GM23338 (cell line): ENCODE results near the gene CHST11. TPM values are rescaled to one million over a fixed set of nuclear protein-coding genes. Genes with fewer than 3 reads are reported as not detected.

Source experiments
- ATAC-seq: fragments of 200-7000 bp; cut with Tn5 transposase; 3 replicates; pipeline ENCODE4 v1.9.1; 2020
- DNase-seq: peaks from one replicate; pipeline ENCODE4 v3.0.0-alpha.2; 2015; ENCODE audit warnings: low spot score
- H2AFZ ChIP-seq: fragments of 200-600 bp; sonication (generic); 2 replicates; pipeline ENCODE4 v1.8.0; 2016; ENCODE audit warnings: antibody characterized with exemption, mild to moderate bottlenecking, moderate library complexity
- H3F3A ChIP-seq: fragments of 200-600 bp; sonication (generic); replicated peaks from 2 replicates; pipeline ENCODE4 v1.8.0; 2017; ENCODE audit warnings: antibody characterized with exemption, mixed run types, low read depth
- H3K27ac ChIP-seq: fragments of 200-600 bp; sonication (generic); 2 replicates; pipeline ENCODE4 v1.6.1; 2016; ENCODE audit warnings: low read depth
- H3K27me3 ChIP-seq: fragments of 200-600 bp; sonication (generic); 2 replicates; pipeline ENCODE4 v1.8.0; 2016; ENCODE audit warnings: mild to moderate bottlenecking, mixed run types, moderate library complexity; ENCODE audit not compliant: insufficient read depth
- H3K36me3 ChIP-seq: fragments of 200-600 bp; sonication (generic); 2 replicates; pipeline ENCODE4 v1.8.0; 2016; ENCODE audit warnings: mild to moderate bottlenecking; ENCODE audit not compliant: insufficient read depth
- H3K4me1 ChIP-seq: fragments of 200-600 bp; sonication (generic); 2 replicates; pipeline ENCODE4 v1.8.0; 2016; ENCODE audit warnings: mild to moderate bottlenecking, moderate library complexity; ENCODE audit not compliant: insufficient read depth
- H3K4me2 ChIP-seq: fragments of 200-600 bp; sonication (generic); 2 replicates; pipeline ENCODE4 v1.7.1; 2017; ENCODE audit warnings: mixed run types
- H3K4me3 ChIP-seq: fragments of 200-600 bp; sonication (generic); 2 replicates; pipeline ENCODE4 v1.6.1; 2016; ENCODE audit warnings: mixed run types
- H3K79me2 ChIP-seq: fragments of 200-600 bp; sonication (generic); replicated peaks from 2 replicates; pipeline ENCODE4 v1.8.0; 2017; ENCODE audit warnings: mild to moderate bottlenecking; ENCODE audit not compliant: insufficient read depth
- H3K9me2 ChIP-seq: fragments of 200-600 bp; sonication (generic); 2 replicates; pipeline ENCODE4 v1.8.0; 2017; ENCODE audit not compliant: insufficient read depth
- H4K20me1 ChIP-seq: fragments of 200-600 bp; sonication (generic); replicated peaks from 2 replicates; pipeline ENCODE4 v1.8.0; 2017; ENCODE audit warnings: mild to moderate bottlenecking; ENCODE audit not compliant: insufficient read depth
- H3K27ac Mint-ChIP-seq: 2 replicates; pipeline ENCODE4 v1.8.0; 2020; ENCODE audit warnings: inconsistent platforms, mild to moderate bottlenecking, moderate library complexity, mixed read lengths
- H3K27me3 Mint-ChIP-seq: 3 replicates; pipeline ENCODE4 v1.8.0; 2022; ENCODE audit warnings: low read depth, mild to moderate bottlenecking, moderate library complexity, mixed read lengths, inconsistent platforms; ENCODE audit not compliant: insufficient read depth, poor library complexity
- H3K36me3 Mint-ChIP-seq: 3 replicates; pipeline ENCODE4 v1.8.0; 2021; ENCODE audit warnings: low read depth, mild to moderate bottlenecking, inconsistent platforms, moderate library complexity, mixed read lengths
- H3K4me1 Mint-ChIP-seq: 3 replicates; pipeline ENCODE4 v1.8.0; 2020; ENCODE audit warnings: mild to moderate bottlenecking, inconsistent platforms, mixed read lengths
- H3K4me3 Mint-ChIP-seq: 3 replicates; pipeline ENCODE4 v1.8.0; 2021; ENCODE audit warnings: moderate library complexity, mild to moderate bottlenecking, inconsistent platforms, mixed read lengths
- H3K9me3 Mint-ChIP-seq: 3 replicates; pipeline ENCODE4 v1.8.0; 2020; ENCODE audit warnings: moderate library complexity, mild to moderate bottlenecking, inconsistent platforms, mixed read lengths
- CREB1 ChIP-seq: fragments of 250-450 bp; sonication (Bioruptor Pico); IDR thresholded peaks from 2 replicates; pipeline ENCODE4 v1.5.0; 2020; ENCODE audit warnings: low read depth, mild to moderate bottlenecking, moderate library complexity
- EZH2 ChIP-seq: fragments of 200-600 bp; sonication (generic); IDR thresholded peaks from one replicate; pipeline ENCODE4 v1.8.0; 2017; ENCODE audit warnings: antibody characterized with exemption, mild to moderate bottlenecking, low read depth; ENCODE audit not compliant: unreplicated experiment
- EZH2phosphoT487 ChIP-seq: fragments of 200-600 bp; sonication (generic); IDR thresholded peaks from one replicate; pipeline ENCODE4 v1.8.1; 2018; ENCODE audit warnings: antibody characterized with exemption; ENCODE audit not compliant: unreplicated experiment
- JUNB ChIP-seq: IDR thresholded peaks from one replicate; pipeline ENCODE4 v1.6.1; 2016; ENCODE audit warnings: antibody characterized with exemption; ENCODE audit not compliant: unreplicated experiment
- NANOG ChIP-seq: IDR thresholded peaks from 2 replicates; pipeline ENCODE4 v1.6.1; 2016; ENCODE audit warnings: antibody characterized with exemption, borderline replicate concordance
- POLR2AphosphoS5 ChIP-seq: IDR thresholded peaks from 2 replicates; pipeline ENCODE4 v1.6.1; 2016; ENCODE audit warnings: antibody characterized with exemption, low read depth
- STAT1 ChIP-seq: IDR thresholded peaks from one replicate; pipeline ENCODE4 v1.6.1; 2016; ENCODE audit warnings: antibody characterized with exemption; ENCODE audit not compliant: unreplicated experiment
- ZNF114 ChIP-seq: fragments of 250-450 bp; sonication (Bioruptor Pico); IDR thresholded peaks from 2 replicates; pipeline ENCODE4 v1.5.0; 2020; ENCODE audit warnings: mild to moderate bottlenecking, moderate library complexity
- ZNF331 ChIP-seq: fragments of 250-450 bp; sonication (Bioruptor Pico); IDR thresholded peaks from 2 replicates; pipeline ENCODE4 v1.5.0; 2020; ENCODE audit warnings: low read depth, mild to moderate bottlenecking, moderate library complexity
- polyA plus RNA-seq: library from polyadenylated mRNA; unstranded; fragments of >200 nt; fragmentation: Nextera tagmentation; extraction: Ambion mirVana; gene quantifications from 2 replicates; pipeline ENCODE4 v1.2.1, GENCODE V29; 2016
- total RNA-seq: library from RNA; depleted of rRNA; stranded (reverse); fragments of >200 nt; shearing (Covaris generic); gene quantifications from 2 replicates; pipeline ENCODE4 v1.2.3, GENCODE V29; 2014
- TF ChIP-seq, protein P1 (sequence below), 2 experiments: fragments of 200-600 bp in 1 of 2; sonication (generic) in 1 of 2; conservative IDR thresholded peaks; 2 replicates each; pipeline versions ENCODE4 v1.5.1 to v1.6.1; 2016 to 2017; ENCODE audit warnings: antibody characterized with exemption in 2 of 2, low read depth in 2 of 2, mild to moderate bottlenecking in 2 of 2, moderate library complexity in 1 of 2
- TF ChIP-seq, protein P2 (sequence below): IDR thresholded peaks from one replicate; pipeline ENCODE4 v1.6.1; 2018; ENCODE audit warnings: antibody characterized with exemption; ENCODE audit not compliant: unreplicated experiment
- TF ChIP-seq, protein P3 (sequence below): fragments of 250-450 bp; sonication (Bioruptor Pico); IDR thresholded peaks from 2 replicates; pipeline ENCODE4 v1.5.0; 2020; ENCODE audit warnings: mild to moderate bottlenecking, moderate library complexity
- TF ChIP-seq, protein P4 (sequence below): IDR thresholded peaks from 2 replicates; pipeline ENCODE4 v1.6.1; 2016; ENCODE audit warnings: antibody characterized with exemption

CHST11 gene
- total and polyA plus RNA-seq, 2 experiments from 2014 or later = 7.7 to 25.7 TPM

DNA sequence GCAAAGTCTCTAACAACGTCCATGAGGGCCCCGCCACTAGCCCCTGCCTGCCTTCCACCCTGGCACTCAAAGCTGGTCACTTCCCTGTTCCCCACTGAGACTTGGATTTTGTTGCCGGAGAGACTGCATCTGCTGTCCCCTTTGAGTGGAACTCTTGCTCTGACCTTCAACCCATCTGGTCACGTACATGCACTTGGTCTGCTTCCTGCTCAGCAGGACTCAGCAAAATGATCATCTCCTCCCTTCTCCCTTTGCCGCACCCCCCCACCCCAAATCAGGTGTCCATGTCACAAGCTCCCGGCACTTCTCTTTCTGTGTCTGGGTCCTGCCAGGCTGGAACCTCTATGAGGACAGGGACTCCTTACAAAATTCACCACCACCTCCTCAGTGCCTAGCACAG, 180.9 kb downstream of the CHST11 start:
- no peak overlapping the region for H3K4me3 Mint-ChIP-seq
- H2AFZ ChIP-seq = no peak overlapping the region
- H3K27ac Mint-ChIP-seq = no peak overlapping the region
- H4K20me1 ChIP-seq = no peaks in the 10 kb centered on the region
- TF ChIP-seq STAT1 (no peak), EZH2phosphoT487 (no peak), ZNF114 (CRISPR knock-in tag) (no peak), POLR2AphosphoS5 (no peak), JUNB (no peak), CREB1 (CRISPR knock-in tag) (no peak), NANOG (no peak), EZH2 (no peak), ZNF331 (CRISPR knock-in tag) (no peak)
- TF ChIP-seq, protein P1, sequence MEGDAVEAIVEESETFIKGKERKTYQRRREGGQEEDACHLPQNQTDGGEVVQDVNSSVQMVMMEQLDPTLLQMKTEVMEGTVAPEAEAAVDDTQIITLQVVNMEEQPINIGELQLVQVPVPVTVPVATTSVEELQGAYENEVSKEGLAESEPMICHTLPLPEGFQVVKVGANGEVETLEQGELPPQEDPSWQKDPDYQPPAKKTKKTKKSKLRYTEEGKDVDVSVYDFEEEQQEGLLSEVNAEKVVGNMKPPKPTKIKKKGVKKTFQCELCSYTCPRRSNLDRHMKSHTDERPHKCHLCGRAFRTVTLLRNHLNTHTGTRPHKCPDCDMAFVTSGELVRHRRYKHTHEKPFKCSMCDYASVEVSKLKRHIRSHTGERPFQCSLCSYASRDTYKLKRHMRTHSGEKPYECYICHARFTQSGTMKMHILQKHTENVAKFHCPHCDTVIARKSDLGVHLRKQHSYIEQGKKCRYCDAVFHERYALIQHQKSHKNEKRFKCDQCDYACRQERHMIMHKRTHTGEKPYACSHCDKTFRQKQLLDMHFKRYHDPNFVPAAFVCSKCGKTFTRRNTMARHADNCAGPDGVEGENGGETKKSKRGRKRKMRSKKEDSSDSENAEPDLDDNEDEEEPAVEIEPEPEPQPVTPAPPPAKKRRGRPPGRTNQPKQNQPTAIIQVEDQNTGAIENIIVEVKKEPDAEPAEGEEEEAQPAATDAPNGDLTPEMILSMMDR (conservative IDR thresholded peaks at IDR 0.05; ENCODE audit: low read depth in 2 of 2) = no peak
- TF ChIP-seq, protein P2, sequence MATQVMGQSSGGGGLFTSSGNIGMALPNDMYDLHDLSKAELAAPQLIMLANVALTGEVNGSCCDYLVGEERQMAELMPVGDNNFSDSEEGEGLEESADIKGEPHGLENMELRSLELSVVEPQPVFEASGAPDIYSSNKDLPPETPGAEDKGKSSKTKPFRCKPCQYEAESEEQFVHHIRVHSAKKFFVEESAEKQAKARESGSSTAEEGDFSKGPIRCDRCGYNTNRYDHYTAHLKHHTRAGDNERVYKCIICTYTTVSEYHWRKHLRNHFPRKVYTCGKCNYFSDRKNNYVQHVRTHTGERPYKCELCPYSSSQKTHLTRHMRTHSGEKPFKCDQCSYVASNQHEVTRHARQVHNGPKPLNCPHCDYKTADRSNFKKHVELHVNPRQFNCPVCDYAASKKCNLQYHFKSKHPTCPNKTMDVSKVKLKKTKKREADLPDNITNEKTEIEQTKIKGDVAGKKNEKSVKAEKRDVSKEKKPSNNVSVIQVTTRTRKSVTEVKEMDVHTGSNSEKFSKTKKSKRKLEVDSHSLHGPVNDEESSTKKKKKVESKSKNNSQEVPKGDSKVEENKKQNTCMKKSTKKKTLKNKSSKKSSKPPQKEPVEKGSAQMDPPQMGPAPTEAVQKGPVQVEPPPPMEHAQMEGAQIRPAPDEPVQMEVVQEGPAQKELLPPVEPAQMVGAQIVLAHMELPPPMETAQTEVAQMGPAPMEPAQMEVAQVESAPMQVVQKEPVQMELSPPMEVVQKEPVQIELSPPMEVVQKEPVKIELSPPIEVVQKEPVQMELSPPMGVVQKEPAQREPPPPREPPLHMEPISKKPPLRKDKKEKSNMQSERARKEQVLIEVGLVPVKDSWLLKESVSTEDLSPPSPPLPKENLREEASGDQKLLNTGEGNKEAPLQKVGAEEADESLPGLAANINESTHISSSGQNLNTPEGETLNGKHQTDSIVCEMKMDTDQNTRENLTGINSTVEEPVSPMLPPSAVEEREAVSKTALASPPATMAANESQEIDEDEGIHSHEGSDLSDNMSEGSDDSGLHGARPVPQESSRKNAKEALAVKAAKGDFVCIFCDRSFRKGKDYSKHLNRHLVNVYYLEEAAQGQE = no peak
- TF ChIP-seq, protein P3, sequence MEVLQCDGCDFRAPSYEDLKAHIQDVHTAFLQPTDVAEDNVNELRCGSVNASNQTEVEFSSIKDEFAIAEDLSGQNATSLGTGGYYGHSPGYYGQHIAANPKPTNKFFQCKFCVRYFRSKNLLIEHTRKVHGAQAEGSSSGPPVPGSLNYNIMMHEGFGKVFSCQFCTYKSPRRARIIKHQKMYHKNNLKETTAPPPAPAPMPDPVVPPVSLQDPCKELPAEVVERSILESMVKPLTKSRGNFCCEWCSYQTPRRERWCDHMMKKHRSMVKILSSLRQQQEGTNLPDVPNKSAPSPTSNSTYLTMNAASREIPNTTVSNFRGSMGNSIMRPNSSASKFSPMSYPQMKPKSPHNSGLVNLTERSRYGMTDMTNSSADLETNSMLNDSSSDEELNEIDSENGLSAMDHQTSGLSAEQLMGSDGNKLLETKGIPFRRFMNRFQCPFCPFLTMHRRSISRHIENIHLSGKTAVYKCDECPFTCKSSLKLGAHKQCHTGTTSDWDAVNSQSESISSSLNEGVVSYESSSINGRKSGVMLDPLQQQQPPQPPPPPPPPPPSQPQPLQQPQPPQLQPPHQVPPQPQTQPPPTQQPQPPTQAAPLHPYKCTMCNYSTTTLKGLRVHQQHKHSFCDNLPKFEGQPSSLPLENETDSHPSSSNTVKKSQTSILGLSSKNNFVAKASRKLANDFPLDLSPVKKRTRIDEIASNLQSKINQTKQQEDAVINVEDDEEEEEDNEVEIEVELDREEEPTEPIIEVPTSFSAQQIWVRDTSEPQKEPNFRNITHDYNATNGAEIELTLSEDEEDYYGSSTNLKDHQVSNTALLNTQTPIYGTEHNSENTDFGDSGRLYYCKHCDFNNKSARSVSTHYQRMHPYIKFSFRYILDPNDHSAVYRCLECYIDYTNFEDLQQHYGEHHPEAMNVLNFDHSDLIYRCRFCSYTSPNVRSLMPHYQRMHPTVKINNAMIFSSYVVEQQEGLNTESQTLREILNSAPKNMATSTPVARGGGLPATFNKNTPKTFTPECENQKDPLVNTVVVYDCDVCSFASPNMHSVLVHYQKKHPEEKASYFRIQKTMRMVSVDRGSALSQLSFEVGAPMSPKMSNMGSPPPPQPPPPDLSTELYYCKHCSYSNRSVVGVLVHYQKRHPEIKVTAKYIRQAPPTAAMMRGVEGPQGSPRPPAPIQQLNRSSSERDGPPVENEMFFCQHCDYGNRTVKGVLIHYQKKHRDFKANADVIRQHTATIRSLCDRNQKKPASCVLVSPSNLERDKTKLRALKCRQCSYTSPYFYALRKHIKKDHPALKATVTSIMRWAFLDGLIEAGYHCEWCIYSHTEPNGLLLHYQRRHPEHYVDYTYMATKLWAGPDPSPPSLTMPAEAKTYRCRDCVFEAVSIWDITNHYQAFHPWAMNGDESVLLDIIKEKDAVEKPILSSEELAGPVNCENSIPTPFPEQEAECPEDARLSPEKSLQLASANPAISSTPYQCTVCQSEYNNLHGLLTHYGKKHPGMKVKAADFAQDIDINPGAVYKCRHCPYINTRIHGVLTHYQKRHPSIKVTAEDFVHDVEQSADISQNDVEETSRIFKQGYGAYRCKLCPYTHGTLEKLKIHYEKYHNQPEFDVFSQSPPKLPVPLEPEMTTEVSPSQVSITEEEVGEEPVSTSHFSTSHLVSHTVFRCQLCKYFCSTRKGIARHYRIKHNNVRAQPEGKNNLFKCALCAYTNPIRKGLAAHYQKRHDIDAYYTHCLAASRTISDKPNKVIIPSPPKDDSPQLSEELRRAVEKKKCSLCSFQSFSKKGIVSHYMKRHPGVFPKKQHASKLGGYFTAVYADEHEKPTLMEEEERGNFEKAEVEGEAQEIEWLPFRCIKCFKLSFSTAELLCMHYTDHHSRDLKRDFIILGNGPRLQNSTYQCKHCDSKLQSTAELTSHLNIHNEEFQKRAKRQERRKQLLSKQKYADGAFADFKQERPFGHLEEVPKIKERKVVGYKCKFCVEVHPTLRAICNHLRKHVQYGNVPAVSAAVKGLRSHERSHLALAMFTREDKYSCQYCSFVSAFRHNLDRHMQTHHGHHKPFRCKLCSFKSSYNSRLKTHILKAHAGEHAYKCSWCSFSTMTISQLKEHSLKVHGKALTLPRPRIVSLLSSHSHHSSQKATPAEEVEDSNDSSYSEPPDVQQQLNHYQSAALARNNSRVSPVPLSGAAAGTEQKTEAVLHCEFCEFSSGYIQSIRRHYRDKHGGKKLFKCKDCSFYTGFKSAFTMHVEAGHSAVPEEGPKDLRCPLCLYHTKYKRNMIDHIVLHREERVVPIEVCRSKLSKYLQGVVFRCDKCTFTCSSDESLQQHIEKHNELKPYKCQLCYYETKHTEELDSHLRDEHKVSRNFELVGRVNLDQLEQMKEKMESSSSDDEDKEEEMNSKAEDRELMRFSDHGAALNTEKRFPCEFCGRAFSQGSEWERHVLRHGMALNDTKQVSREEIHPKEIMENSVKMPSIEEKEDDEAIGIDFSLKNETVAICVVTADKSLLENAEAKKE (CRISPR knock-in tag) = no peak
- TF ChIP-seq, protein P4, sequence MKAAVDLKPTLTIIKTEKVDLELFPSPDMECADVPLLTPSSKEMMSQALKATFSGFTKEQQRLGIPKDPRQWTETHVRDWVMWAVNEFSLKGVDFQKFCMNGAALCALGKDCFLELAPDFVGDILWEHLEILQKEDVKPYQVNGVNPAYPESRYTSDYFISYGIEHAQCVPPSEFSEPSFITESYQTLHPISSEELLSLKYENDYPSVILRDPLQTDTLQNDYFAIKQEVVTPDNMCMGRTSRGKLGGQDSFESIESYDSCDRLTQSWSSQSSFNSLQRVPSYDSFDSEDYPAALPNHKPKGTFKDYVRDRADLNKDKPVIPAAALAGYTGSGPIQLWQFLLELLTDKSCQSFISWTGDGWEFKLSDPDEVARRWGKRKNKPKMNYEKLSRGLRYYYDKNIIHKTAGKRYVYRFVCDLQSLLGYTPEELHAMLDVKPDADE = no peak
- H3K9me2 ChIP-seq = 0 out of 2 replicates have a peak, but pooled peaks cover 5% of the 10 kb centered on the region
- H3K4me3 ChIP-seq = no peak overlapping the region
- ATAC-seq (no peak), DNase-seq (no peak)
- H3K27me3 ChIP-seq = no peaks in the 10 kb centered on the region
- H3K4me1 ChIP-seq = no peaks in the 10 kb centered on the region
- H3K4me1 Mint-ChIP-seq = peaks cover 8% of the 10 kb centered on the region
- peaks cover 5% of the 10 kb centered on the region for H3K27me3 Mint-ChIP-seq
- H3F3A ChIP-seq = no peaks in the 10 kb centered on the region
- H3K4me2 ChIP-seq = no peak overlapping the region
- no peaks in the 10 kb centered on the region for H3K79me2 ChIP-seq
- H3K9me3 Mint-ChIP-seq = peaks cover 10% of the 10 kb centered on the region; the same call in 2 of the 3 replicates
- H3K36me3 Mint-ChIP-seq = peaks cover 15% of the 10 kb centered on the region
- no peaks in the 10 kb centered on the region for H3K36me3 ChIP-seq
- no peak overlapping the region for H3K27ac ChIP-seq
